Activated gamma-delta T cell treated with anti-CD3 and anti-CD28 coated beads, Interleukin-2, amount 50 U/mL, for 16 hours (primary cell): ENCODE measurements around the gene PTPRN2.
"Not testable (repeated sequence)": the region's sequence is repeated elsewhere in the genome, so short reads cannot be mapped to it uniquely, and the experiment has no call there.

Source experiments
- DNase-seq: peaks from one replicate; pipeline ENCODE4 v3.0.0-alpha.2; 2020; ENCODE audit warnings: low read depth

Gene PTPRN2

GRCh38 chr7:158263110-158263963, 324.3 kb downstream of the PTPRN2 start:
- no peak for DNase-seq

GRCh38 chr7:158262284-158263109, 325.1 kb downstream of the PTPRN2 start:
- DNase-seq, result no peak

- DNase-seq, result no peak
These were observed 326.0 kb downstream of the PTPRN2 start for GRCh38 chr7:158261362-158262235.

GRCh38 chr7:158260567-158261361, 326.9 kb downstream of the PTPRN2 start:
- DNase-seq, result no peak

GRCh38 chr7:158259671-158260418, 327.8 kb downstream of the PTPRN2 start:
- DNase-seq, result no peak

- no peak for DNase-seq
These were observed 328.5 kb downstream of the PTPRN2 start for GRCh38 chr7:158259141-158259540.

- no peak for DNase-seq
These were observed 329.1 kb downstream of the PTPRN2 start for GRCh38 chr7:158258411-158259130.

GRCh38 chr7:158257516-158258410, 329.9 kb downstream of the PTPRN2 start:
- DNase-seq, result no peak

GRCh38 chr7:158257001-158257400, 330.6 kb downstream of the PTPRN2 start:
- DNase-seq, result no peak

- DNase-seq, result no peak
These were observed 331.4 kb downstream of the PTPRN2 start for GRCh38 chr7:158256091-158256816.

GRCh38 chr7:158255558-158255957, 332.1 kb downstream of the PTPRN2 start:
- DNase-seq, result no peak

GRCh38 chr7:158255156-158255555, 332.5 kb downstream of the PTPRN2 start:
- no peak for DNase-seq

GRCh38 chr7:158253670-158254045, 334.0 kb downstream of the PTPRN2 start:
- not testable (repeated sequence) for DNase-seq

GRCh38 chr7:158252837-158253669, 334.6 kb downstream of the PTPRN2 start:
- no peak for DNase-seq

GRCh38 chr7:158252081-158252836, 335.4 kb downstream of the PTPRN2 start:
- DNase-seq, result no peak
